Measurements from ENCODE around the gene EXOSC3.

GRCh38 chr9:37753489-37754190 lies 31.2 kb downstream of the EXOSC3 start, which contains the start of gene TRMT10B:
- TF ChIP-seq EZH2 (IDR thresholded peaks at IDR 0.05; ENCODE audit: low read length) (no peak), CTCF (optimal IDR thresholded peaks at IDR 0.05 in 1 of 3, IDR thresholded peaks at IDR 0.05 in 1 of 3, conservative IDR thresholded peaks at IDR 0.05 in 1 of 3; ENCODE audit: extremely low read depth in 1 of 3, insufficient read depth in 2 of 3, low read length in 3 of 3) (no peak)

Data from keratinocyte (primary cell).